HG02763 (cell line): Measurements from ENCODE around the gene NAPB.
"Not testable (repeated sequence)": the region's sequence is repeated elsewhere in the genome, so short reads cannot be mapped to it uniquely, and the experiment has no call there.

Experiments
- ATAC-seq: cut with Tn5 transposase; IDR thresholded peaks from one replicate; pipeline ENCODE4 v1.9.1; 2021; ENCODE audit warnings: mild to moderate bottlenecking, moderate library complexity; ENCODE audit not compliant: unreplicated experiment

NAPB gene

DNA sequence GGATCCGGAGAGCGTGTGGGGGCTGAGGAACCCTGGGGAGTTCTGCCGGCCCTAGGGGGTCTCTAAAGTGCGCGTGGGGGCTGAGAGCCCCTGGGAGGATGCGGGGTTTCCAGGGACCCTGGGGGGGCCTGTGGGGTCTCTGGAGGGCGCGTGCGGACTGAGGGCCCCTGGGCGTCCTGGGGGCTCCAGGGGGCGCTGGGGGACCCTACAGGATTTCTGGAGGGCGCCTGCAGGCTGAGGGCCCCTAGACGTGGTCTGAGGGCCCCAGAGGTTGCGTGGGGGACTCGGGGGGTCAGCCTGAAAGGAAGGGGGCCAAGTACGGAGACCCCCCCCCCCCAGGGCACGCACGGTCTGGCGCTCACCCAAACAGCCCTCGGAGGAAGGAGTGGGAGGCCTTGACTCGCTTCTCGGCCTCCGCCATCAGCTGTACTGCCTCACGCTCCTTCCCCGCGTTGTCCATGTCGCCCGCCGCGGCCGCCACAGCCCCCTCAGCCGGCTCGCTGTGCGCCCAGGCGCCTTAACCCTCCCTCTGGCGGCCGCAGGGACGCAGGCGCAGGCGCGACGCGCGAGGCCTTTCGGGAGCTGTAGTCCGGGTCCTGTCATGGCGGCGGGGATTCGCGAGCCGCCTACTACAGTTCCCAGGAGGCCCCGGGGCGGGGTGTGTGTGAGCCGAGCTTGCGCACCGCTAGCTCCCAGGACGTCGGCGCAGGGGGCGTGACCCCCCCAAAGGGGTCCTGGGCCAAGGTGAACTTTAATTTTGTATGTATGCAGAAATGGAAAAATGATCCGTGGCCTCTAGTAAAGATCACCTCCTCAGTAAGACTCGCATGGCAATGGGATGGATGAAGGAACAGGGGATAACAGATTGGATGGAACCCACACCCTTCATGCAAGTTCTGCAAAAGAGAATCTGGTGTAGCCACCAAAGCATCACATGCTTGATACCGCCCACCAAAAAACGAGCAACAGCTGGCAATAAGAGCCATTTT is at the start of gene NAPB:
TSS of gene NAPB (minus strand) at position 546 of the 989 bp plus-strand sequence. CDS start at position 460, 86 bp downstream.
- peak; percentile 97 for ATAC-seq

DNA sequence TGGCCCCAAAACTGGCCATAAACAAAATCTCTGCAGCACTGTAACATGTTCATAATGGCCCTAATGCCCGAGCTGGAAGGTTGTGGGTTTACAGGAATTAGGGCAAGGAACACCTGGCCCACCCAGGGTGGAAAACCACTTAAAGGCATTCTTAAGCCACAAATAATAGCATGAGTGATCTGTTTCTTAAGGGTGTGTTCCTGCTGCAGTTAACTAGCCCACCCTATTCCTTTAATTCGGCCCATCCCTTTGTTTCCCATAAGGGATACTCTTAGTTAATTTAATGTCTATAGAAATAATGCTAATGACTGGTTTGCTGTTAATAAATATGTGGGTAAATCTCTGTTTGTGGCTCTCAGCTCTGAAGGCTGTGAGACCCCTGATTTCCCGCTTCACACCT is 45.7 kb upstream of the NAPB start:
- not testable (repeated sequence) for ATAC-seq

DNA sequence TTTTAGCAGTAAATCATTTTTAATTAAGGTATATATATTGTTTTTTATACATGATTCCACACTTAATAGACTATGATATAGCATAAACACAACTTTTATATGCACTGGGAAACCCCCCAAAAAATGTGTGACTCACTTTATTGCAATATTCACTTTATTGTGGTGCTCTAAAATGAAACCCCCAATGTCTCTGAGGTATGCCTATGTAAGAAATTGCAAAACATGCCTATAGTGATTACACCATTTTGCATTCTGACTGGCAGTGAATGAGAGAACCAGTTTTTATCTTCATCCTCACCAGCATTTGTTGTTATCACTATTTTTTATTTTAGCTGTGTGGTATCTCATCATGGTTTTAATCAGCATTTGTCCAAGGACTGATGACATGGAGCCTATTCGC is 39.9 kb upstream of the NAPB start:
- no peak for ATAC-seq

DNA sequence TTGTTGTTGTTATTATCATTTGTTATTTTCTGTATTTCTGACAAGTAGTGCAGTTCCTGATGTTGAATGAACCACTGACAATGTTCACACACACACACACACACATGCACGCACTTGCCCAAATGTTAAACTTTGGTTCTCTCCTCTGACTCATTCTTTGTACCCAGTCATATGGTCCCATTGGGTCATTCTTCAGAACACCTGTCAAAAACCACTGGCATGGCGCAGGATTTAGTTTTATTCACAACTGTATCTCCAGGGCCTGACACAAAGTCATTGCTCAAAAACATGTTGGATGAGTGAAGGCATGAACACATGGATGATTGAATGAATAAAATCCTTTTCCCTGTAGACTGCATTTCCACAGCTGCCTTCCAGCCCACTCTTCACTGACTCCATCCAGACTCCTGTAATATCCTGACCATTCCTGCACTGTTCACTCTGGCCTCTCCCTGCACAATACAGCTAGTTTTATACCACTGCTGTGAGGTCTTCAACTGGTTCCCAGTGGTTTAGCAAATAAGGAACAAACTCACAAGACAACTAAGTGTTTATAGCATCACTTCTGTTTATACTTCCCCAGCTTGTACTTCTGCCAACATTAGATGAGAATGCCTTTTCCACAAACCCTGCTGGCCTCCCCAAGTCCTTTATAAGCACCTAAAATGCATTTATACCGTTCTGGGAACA is 38.3 kb upstream of the NAPB start:
- no peak for ATAC-seq

DNA sequence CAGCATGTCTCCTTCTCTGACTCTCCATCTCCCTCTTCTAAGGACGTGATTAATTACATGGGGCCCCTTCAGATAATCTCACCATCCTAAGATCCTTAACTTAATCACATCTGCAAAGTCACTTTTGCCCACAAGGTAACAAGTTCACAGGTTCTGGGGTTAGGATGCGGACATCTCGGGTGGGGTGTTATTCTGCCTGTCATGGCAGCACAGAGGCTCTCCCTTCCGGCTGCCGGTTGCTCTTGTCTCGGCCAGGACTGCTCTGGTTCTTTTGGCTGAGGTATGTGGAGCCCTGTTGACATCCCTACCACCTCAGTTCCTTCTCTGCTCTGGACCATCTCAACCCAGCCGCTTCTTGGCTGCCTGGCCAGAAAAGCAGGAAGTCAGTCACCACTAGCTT is 35.6 kb upstream of the NAPB start:
- no peak for ATAC-seq

DNA sequence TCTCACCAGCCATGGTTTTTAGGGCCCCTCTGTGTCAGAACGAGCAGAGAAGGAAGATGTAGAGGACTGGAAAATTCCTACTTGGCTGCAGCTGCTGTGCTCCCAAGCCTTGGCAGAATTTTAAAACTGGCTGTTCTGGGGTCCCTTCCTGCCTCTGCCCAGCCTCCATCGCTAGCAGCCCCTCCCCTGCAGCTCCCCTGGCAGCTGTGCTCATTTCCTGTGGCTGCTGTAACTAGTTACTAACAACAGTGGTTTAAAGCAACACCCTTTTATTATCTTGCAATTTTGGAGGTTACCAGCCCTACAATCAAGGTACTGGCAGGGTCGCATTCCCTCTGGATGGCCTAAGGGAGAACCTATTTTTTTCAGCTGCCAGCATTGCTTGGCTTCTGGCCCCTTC is 35.1 kb upstream of the NAPB start:
- no peak for ATAC-seq

DNA sequence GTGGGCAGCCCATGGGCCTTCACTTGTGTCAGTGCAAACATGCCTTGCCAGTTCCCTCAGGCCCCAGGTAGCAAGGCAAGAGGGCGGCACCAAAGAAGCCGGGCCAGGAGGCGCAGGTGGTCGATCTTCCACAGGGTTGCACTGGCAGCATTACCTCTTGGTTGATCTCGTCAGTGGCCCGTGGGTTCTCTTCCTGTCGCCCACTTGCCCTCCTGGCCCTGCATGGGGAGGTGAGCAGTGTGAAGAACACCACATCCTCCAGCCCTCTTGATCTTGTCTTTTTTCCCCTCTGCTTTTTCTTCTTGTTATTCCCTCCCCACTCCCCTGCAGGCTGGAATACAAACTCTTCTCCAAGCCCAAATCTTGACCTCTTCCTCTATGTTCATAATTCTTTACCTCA is 34.4 kb upstream of the NAPB start:
- ATAC-seq = no peak

DNA sequence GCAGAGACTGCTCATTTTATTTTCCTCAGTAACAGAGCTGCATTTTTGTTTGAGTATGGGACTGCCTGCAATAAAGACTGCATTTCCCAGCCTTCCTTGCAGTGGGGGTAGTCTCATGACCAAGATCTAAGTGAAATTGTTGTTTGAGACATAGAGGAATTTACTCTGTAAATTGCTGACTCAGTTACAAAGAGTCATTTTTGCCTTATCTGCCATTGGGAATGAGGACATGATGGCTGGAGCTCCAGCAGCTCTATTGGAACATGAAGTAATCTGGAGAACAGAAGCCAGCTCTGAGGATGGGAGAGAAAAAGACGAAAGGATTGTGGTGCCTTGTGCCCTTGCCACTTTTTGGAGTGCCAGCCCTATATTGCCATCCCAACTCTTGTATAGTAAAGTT is 33.5 kb upstream of the NAPB start:
- no peak for ATAC-seq

DNA sequence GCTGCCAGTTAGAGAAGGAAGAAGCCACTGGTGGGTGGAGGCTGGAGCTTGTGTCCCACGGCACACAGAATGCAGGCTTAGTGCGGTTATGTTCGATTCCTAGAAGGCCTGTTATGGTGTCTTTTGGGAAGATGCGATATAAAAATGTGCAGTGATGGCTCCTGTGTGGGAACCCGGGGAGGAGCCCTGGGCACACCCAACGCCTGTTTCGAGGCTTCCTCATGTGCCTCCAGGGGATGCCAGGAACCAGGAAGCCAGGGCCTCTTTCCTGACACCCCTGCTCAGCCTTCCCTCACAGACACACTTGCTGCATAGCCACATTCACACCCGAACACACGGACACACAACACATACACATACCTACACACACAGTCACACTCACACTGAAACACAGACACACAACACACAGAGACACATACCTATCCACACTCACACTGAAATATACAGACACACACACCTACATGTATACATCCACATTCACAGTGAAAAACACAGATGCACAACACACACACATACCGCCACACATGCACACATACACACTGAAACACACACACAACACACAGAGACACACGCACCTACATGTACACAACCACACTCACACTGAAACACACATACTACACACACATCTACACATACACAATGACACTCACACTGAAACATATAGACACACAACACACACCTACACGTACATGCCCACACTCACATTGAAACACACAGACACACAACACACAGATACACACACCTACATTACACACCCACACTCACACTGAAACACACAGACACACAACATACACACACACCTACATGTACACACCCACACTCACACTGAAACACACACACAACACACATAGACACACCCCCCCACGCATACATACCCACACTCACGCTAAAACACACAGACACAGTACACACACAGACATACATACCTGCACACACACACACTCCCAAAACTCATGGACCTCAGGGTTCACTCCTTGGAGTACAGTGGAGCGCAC is 32.6 kb upstream of the NAPB start:
- no peak for ATAC-seq

DNA sequence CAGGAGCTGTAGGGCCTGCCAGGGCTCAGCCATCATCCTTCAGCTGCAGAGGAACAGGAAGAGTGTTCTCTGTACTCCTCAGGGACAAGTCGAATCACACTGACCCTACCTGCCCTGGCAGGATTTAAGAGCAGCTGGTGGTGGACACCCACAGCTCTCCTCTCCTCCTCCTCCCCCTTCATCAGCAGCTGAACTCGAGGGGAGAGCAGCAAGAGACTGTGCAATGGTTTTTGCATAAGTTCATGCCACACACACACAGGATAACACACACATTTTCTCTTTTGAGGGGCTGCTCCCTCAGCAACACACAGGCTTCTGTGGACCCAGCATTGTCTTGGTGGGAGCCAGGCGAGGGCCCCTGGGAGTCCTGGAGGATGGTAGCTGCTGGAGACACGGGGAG is 31.5 kb upstream of the NAPB start, which contains the start of gene CST11:
TSS of gene CST11 (minus strand) at position 101 of the 400 bp plus-strand sequence. CDS start at position 36, 65 bp downstream.
- ATAC-seq = no peak

DNA sequence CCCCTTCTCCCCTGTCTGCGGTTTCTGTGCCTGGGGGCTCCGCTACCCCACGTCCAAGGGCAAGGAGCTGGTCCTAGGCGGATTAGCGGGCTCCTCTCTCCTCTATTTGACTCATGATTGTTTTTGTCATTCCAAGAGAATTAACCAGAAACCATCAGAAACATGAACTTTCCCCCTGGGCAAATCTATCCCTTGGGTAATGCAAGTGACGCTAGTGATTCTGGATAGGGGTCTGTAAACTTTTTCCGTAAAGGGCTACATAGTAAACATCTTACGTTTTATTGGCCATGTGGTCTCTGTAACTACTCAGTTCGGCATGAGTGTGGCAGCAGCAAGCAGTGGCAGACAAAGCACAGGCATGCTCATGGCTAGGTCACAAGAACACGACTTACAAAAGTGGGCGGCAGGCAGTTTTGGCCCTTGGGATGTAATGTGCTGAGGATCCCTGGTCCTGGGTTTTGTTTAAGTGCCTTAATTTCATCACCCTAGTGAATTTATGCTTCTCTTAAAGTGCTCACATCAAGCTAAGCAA is 30.7 kb upstream of the NAPB start:
- ATAC-seq = no peak

DNA sequence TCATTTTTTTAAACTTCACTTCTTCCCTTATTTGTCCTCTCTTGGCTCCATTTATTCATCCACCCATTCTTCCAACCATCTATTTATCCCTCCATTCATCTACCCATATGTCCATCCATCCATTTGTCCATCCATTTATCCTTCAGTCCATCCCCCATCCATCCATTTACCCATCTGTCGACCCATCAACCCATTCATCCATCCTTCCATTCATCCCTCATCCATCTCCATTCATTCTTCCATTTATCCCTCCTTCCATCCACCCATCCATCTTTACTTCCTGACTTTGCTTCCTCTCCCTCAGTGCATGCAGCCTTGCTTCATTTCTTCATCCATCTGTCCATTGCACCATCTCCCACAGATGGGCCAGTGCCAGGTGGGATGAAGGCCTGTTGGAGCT is 29.6 kb upstream of the NAPB start:
- ATAC-seq = no peak

DNA sequence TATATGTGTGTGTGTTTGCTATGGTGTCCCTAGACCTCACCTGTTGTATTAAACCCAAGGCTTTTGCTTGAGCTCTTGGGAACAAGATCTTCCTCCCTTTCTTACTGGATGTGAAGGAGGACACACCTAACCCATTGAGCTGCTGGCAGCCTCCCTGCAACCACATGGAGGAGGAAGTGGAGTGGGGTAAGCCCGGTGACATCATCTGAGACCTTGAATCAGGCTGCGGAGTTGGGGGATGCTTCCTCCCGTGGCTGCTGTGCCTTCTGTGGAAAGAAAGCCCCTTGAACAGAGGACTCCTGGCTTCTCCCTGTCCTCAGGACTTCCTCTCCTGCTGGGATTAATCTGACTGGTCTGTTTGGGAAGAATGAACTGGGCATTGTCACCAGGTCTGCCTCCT is 28.1 kb upstream of the NAPB start:
- ATAC-seq = no peak

DNA sequence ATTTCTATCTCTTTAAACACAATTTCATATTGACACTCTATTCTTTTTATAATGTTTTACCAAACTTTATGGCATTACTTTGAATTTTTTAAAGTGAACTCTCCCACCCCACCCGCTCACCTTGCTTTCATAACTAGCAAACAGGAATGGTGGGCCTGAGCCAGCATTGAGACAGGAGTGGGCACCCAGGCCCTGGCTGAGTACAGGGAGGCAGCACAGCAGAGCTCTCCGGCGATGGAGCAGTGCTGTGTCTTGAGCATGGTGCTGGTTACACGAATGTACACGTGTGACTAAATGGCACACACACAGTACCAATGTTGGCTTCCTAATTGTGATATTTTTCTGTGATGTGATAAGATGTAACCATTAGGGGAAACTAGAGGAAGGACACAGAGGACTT is 26.9 kb upstream of the NAPB start:
- no peak for ATAC-seq

DNA sequence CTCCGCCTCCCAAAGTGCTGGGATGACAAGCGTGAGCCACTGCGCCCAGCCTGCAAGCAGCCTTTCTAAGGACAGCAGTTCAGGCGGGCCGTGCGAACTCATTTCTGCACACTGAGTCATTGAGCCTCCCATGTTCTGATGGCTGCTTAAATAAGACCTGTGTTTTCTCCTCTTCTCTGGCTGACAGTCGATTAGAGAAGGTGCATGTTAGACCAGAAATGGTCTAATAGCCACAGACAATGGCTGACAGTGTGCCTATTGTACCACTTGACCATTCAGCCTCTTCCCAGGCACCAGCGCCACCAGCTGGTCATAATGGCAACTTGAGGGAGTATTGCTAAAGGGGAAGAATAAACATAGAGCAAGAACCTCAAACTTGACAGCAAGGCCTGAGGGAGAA is 25.2 kb upstream of the NAPB start:
- ATAC-seq = no peak

DNA sequence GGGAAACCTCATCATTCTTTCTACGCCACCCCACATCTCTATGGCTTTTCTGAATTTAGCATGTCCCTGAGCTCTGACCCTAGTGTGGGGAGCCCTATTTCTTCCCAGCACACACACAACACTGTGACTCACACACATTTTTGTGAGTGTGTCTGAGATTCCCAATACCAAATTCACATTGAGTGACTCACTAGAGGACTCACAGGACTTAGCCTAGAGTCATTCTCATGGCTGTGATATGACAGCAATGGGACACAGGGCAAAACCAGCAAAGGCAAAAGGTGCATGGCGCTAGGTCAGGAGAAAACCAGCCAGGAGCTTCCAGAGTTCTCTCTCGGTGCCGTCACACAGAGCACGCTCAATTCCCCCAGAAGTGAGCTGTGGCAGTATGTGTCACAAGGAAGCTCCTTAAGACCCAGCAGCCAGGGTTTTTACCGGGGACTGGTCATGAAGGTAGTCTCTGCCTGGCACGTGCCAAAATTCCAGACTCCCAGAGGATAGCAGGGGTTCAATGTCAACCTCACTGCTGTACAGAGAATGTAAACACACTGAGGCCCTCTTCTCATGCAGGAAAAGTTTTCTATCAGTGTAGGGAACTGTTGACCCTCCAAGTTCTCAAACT is 24.4 kb upstream of the NAPB start:
- ATAC-seq = no peak

DNA sequence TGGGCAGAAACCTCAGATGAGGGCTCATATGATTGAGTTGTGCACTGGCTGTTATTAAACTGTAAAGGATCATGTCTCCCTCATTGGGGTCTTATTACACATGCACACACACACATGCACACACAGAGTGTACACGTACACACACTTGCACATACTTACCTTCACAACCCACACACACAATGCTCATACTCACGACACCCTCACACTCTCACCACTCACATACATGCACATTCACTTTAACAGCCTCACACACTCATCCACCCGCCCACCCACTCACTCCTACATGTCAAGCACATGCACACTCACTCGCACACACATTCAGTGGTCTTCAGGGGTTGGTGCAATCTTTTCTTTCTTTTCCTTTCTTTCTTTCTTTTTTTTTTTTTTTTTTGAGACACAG is 23.6 kb upstream of the NAPB start:
- no peak for ATAC-seq

DNA sequence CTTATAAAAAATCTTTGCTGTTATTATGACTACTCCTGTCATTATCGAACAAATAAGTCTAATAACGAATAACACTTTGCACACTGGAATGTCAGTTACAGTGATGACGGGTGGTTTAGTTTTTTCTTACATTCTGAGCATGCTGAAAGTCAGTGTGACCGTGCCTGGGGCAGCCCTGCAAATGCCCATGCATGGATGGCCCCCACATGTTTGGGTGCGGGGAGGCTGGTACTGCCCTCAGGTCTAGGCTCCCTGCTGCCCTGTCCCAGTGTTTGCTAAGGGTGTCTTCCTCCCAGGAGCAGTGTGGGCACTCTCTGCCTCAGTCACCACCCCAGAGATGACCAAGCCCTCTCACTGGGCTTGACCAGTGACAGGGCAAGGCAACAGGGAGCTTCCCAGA is 21.1 kb upstream of the NAPB start:
- ATAC-seq = no peak

DNA sequence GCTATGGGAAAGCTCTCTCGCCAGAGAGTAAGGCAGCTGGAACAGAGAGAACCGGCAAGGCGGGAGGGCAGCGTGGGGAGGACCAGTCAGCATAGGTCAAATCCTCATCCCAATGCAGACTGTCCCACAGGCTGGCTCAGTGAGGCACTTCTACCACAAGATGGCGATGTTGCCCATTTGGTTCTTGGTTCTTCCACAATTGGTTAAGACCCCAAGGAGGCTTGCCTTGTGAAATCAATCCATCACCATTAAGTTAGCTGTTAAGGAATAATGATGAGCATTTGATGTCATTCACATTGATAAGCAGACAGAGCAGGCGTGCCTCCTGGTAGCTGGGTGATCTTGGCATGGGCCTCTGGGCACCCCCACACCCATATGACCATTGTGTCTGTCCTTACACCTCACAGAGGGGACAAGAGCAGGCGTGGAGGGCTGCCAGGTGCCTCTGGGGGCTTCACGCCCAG is 20.6 kb upstream of the NAPB start:
- ATAC-seq = peak; percentile 69

DNA sequence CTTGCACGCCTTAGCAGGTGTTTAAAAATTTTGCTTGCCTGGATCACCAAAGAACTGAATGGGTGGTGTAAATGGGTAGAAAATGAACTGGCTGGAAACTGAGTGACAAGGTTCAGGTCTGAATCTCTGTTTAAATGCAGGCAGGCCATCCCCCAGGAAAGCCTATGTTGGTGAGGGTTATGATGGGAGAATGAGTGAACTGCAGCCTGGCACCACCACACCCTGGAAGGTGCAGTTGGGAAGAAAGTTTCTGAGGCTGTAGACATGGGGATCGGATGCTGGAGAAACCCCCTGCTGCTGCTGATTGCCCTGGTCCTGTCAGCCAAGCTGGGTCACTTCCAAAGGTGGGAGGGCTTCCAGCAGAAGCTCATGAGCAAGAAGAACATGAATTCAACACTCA is 18.7 kb upstream of the NAPB start:
- no peak for ATAC-seq
